ENCODE measurements around the gene SDR42E2. TPM values are rescaled to one million over a fixed set of nuclear protein-coding genes. Genes with fewer than 3 reads are reported as not detected.

The SDR42E2 gene
- total RNA-seq, 6 experiments from 2014 or later = not detected

DNA sequence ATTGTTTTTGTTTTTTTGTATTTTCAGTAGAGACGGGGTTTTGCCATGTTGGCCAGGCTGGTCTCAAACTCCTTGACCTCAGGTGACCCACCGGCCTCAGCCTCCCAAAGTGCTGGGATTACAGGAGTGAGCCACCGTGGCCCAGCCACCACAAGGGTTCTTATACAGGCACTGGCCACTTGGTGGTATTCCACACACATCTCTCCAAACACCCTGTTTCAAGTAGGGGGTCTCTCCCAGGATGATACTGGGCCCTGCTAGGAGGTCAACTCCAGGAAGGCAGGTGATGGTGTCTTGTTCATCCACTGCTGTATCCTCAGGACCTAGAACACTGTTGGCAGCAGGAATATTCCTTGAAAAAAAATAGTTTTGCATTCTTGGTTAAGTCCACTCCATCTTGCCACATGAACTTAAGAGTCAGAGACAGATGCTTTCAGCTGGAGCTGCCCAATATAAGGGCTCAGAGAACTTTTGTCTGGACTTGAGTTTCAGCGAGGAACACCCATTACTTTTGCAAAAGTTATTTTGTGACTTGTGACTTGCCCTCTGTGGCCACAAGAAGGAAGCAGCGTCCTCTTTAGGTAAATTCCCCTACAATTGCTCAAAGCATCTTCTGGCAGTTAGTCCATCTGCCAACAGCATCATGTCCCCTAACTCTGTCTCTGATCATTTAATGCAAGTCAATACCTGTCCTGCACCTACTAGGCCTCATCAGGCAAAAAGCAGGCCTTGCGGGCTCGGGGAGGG is 36.4 kb downstream of the SDR42E2 start:
- H3K9me3 Mint-ChIP-seq = no peaks in the 10 kb centered on the region; the same call in 1 of the 2 replicates
- H3K27ac Mint-ChIP-seq = peak overlapping the region; percentile 93
- no peaks in the 10 kb centered on the region for H3K36me3 Mint-ChIP-seq (ENCODE audit: low read depth)
- peaks cover 2% of the 10 kb centered on the region for H3K27me3 Mint-ChIP-seq (ENCODE audit: insufficient read depth)
- H3K4me3 Mint-ChIP-seq = no peak overlapping the region; the same call in 1 of the 2 replicates
- no peak for DNase-seq
- TF ChIP-seq, protein P1, sequence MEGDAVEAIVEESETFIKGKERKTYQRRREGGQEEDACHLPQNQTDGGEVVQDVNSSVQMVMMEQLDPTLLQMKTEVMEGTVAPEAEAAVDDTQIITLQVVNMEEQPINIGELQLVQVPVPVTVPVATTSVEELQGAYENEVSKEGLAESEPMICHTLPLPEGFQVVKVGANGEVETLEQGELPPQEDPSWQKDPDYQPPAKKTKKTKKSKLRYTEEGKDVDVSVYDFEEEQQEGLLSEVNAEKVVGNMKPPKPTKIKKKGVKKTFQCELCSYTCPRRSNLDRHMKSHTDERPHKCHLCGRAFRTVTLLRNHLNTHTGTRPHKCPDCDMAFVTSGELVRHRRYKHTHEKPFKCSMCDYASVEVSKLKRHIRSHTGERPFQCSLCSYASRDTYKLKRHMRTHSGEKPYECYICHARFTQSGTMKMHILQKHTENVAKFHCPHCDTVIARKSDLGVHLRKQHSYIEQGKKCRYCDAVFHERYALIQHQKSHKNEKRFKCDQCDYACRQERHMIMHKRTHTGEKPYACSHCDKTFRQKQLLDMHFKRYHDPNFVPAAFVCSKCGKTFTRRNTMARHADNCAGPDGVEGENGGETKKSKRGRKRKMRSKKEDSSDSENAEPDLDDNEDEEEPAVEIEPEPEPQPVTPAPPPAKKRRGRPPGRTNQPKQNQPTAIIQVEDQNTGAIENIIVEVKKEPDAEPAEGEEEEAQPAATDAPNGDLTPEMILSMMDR (IDR thresholded peaks at IDR 0.05) = peak; percentile 43
- peaks cover 31% of the 10 kb centered on the region for H3K4me1 Mint-ChIP-seq (ENCODE audit: low read depth)

DNA sequence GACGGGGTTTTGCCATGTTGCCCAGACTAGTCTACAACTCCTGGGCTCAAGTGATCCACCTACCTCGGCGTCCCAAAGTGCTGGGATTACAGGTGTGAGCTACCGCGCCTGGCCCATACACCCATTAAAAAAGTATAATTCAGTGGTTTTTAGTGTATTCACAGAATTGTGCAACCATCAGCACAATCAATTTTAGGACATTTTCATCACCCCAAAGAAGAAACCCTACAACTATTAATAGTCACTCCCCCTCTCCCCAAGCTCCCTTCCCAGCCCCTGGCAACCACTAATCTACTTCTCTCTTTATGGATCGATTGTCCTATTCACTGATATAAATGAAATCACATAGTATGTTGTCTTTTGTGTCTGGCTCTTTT is 39.9 kb downstream of the SDR42E2 start:
- 0 out of 2 replicates have a peak, but pooled peaks cover 4% of the 10 kb centered on the region for H3K36me3 Mint-ChIP-seq (ENCODE audit: low read depth)
- DNase-seq = no peak
- no peaks in the 10 kb centered on the region for H3K9me3 Mint-ChIP-seq
- H3K27ac Mint-ChIP-seq = no peak overlapping the region
- H3K4me3 Mint-ChIP-seq = no peak overlapping the region
- no peaks in the 10 kb centered on the region for H3K27me3 Mint-ChIP-seq (ENCODE audit: insufficient read depth)
- H3K4me1 Mint-ChIP-seq (ENCODE audit: low read depth) = peaks cover 34% of the 10 kb centered on the region
- TF ChIP-seq, protein P1 (IDR thresholded peaks at IDR 0.05) = no peak

DNA sequence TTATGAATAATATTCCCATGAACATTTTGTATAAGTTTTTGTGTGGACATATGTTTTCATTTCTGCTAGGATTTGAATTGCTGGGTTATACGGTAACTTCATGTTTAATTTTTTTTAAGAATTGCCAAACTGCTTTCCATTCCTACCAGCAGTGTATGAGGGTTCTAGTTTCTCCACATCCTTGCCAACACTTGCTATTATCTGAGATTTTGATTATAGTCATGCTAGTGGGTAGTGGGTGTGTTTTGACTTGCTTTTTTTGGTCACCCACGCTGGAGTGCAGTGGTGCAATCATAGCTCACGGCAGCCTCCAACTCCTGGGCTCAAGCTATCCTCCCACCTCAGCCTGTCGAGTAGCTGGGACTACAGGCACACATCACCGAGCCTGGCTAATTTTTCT is 40.8 kb downstream of the SDR42E2 start:
- peaks cover 42% of the 10 kb centered on the region for H3K4me1 Mint-ChIP-seq (ENCODE audit: low read depth)
- H3K9me3 Mint-ChIP-seq = no peaks in the 10 kb centered on the region
- no peak overlapping the region for H3K27ac Mint-ChIP-seq
- H3K4me3 Mint-ChIP-seq = no peak overlapping the region
- TF ChIP-seq, protein P1 (IDR thresholded peaks at IDR 0.05) = no peak
- H3K36me3 Mint-ChIP-seq (ENCODE audit: low read depth) = 0 out of 2 replicates have a peak, but pooled peaks cover 4% of the 10 kb centered on the region
- no peak for DNase-seq
- H3K27me3 Mint-ChIP-seq (ENCODE audit: insufficient read depth) = no peaks in the 10 kb centered on the region

DNA sequence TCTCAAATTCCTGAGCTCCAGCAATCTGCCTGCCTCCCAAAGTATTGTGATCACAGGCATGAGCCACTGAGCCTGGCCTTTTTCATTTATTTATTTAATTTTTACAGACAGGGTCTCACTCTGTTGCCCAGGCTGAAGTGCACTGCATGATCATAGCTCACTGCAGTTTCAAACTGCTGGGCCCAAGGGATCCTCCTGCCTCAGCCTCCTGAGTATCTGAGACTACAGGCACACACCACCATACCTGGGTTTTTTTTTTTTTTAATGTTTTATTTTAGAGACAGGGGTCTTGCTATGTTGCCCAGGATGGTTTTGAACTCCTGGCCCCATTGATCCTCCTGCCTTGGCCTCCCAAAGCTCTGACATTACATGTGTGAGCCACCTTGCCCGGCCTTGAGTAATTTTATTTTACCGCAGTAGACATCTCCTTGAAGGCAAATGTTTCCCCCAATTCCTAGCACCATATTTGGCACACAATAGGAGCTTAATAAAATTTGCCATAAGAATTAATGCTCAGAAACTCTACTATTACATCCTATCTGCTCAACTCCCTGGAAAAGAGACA is 41.9 kb downstream of the SDR42E2 start:
- H3K36me3 Mint-ChIP-seq (ENCODE audit: low read depth) = 0 out of 2 replicates have a peak, but pooled peaks cover 4% of the 10 kb centered on the region
- no peak overlapping the region for H3K27ac Mint-ChIP-seq
- no peaks in the 10 kb centered on the region for H3K9me3 Mint-ChIP-seq
- peaks cover 39% of the 10 kb centered on the region for H3K4me1 Mint-ChIP-seq (ENCODE audit: low read depth)
- DNase-seq = no peak
- no peak overlapping the region for H3K4me3 Mint-ChIP-seq
- TF ChIP-seq, protein P1 (IDR thresholded peaks at IDR 0.05) = no peak
- H3K27me3 Mint-ChIP-seq (ENCODE audit: insufficient read depth) = no peaks in the 10 kb centered on the region

DNA sequence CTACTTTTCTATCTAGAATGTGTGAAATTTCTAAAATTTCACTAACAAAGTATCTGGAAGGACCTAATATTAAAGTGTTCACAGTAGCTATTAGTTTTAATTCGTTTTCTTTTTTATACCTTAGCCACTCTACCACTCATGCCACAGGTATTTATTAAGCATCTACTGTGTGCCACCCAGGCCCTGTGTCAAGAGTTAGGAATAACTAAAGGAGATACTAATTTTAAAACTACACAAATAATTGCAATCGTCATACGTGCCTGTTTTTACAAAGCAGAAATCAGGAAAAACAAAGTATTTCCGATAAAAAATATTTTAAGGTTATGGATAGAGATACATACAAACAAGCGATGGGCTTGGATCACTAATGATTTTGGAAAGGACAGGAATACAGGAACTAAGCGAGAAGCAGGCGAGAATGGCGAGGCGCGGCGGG is 43.3 kb downstream of the SDR42E2 start:
- Mint-ChIP-seq H3K36me3 (ENCODE audit: low read depth) (peaks cover 12% of the 10 kb centered on the region), H3K9me3 (no peaks in the 10 kb centered on the region), H3K27me3 (ENCODE audit: insufficient read depth) (no peaks in the 10 kb centered on the region), H3K4me1 (ENCODE audit: low read depth) (peaks cover 45% of the 10 kb centered on the region), H3K27ac (peak overlapping the region; percentile 95), H3K4me3 (peak overlapping the region; percentile 96)
- TF ChIP-seq, protein P1 (IDR thresholded peaks at IDR 0.05) = no peak
- DNase-seq = no peak

Data from HFFc6 (cell line).